GM20431 (cell line): Measurements from ENCODE around the gene CLDN4.
"Not testable (repeated sequence)": the region's sequence is repeated elsewhere in the genome, so short reads cannot be mapped to it uniquely, and the experiment has no call there.

ENCODE experiments used
- in situ Hi-C: fragments of 300-500 bp; cut with MseI, MboI; formaldehyde crosslinking; loops from one replicate; pipeline ENCODE4 v1.15.0; 2020; ENCODE audit warnings: low sequenced_read_pairs; ENCODE audit not compliant: unreplicated experiment

Gene CLDN4

DNA sequence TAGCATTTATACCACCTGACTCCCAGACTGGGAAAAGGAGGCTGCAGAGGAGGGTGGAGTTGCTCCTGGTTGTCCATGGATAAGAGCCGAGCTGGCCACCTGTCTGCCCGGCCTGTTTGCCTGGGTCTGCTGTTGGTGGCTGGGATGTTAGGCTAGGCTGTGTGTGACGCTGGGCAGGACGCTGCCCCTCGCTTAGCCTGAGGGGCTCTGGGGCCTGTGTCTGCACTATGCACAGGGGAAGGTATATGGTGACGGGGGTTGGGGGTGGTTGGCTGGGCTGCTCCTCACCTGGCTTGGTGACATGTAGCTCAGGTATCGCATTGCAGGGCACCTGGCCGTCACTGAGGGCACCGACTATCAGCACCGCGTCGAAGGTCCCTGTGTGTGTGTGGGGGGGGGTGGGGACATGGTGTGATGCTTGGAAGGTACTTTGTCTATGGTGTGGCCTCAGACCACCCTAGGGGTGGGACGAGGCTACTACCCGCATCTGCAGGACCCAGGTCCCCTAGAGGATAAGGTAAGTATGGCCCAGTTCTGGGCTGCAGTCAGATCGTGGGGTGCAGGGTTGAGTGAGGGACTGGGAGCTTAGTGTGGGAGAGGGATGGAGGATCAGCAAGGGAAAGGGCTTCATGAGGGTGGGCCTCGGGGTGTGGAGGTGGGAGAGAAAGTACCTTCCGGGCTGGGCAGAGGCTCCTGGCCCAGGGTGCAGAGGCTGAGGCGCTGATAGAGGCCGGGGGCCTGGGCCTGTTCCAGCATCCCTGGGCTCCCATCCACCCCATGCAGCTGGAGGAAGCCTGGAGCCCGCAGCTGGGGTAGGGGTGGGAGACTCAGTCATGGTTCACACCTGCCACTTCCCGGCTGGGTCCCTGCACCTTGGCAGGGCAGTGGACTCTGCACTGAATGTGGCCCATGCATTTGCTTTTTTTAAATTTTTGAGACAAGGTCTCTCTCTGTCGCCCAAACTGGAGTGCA lies 9.2 kb downstream of the CLDN4 start:
- in situ Hi-C loops, result no loop called here

DNA sequence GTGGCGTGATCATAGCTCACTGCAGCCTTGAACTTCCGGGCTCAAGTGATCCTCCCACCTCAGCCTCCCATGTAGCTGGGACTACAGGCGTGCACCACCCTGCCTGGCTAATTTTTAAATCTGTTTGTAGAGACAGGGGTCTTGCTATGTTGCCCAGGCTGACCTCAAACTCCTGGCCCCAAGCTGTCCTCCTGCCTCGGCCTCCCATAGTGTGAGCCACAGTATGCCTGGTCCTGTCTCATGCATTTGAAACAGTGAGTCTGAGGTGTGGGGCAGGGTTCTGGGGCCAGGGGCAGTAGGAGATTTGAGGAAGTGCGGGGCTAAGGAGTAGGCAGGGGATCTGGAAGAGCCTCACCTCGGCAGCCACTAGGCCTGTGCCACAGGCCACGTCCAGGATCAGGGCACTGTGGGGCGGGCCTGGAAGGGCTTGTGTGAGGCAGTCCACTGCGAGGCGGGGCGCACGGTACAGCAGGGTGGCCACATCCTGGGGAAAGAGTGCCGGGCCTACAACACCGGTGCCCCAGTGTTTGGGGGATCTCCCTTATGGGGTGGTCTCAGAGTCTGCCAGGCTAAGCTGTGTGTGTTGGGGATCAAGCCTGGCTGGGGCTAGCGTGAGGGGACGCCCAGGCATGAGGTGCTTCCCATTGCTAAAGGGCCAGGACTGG lies 10.1 kb downstream of the CLDN4 start:
- in situ Hi-C loops, result no loop called here

DNA sequence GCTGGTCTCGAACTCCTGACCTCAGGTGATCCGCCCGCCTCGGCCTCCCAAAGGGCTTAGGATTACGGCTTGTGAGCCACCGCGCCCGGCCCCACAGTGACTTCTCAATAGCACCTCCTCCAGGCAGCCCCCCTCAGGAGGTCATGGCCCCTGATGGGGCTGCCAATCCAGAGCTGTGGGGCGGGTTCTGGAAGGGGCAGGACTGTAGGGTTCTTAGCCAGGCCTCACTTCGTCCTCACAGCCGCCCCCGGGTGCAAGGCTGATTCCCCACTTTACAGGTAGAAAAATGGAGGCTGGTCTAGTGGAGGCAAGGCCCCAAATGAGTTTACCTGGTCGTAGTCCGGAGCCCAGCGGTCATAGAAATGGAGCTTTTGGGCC lies 10.9 kb downstream of the CLDN4 start:
- in situ Hi-C loops, result no loop called here

DNA sequence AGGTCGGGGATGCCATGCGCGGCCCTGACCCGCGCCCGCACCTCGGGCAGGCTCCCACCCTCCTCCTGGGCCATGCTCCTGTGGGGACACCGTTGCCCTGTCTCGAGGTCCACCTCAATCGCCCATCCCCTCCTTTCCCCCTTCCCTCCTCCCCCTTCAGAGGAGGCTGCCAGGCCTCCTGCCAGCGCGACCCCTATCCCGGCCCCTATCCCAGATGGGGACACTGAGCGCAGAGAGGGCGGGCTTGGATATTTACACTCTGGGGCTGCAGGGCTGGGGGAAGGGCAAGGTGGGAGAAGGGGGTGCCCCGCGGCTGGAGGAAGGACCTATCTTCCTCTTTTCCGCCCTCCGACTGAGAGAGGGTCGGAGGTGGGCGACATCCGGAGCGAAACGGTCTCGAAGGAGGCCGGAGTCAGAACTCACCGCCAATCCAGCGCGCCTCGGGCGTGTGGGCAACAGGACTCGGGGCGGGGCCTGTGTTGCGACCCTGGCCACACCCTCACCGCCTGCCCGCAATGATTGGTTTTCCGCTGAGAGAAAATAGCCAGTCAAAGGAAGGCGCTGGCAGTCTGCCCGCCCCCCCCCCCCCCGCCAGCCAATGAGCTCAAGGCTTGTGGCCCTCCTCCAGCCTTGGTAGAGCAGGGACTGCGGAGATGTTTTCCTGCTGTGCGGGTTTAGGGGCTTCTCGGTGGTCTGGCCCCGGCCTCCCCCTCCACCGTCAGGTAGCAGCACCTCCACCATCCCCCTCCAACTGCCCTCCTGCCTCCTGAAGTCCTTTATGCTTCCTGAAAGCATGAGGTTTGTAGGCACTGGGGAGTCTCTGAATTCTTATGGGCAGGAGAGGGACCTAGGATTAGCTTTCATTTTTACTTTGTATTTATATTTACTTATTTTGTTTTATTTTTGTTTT lies 11.5 kb downstream of the CLDN4 start, which contains the start of gene METTL27:
Gene METTL27, minus strand, starts transcription at position 450 of the 910 bp plus-strand sequence. Its CDS starts 376 bp downstream, at position 74.
- in situ Hi-C loops, result no loop called here

DNA sequence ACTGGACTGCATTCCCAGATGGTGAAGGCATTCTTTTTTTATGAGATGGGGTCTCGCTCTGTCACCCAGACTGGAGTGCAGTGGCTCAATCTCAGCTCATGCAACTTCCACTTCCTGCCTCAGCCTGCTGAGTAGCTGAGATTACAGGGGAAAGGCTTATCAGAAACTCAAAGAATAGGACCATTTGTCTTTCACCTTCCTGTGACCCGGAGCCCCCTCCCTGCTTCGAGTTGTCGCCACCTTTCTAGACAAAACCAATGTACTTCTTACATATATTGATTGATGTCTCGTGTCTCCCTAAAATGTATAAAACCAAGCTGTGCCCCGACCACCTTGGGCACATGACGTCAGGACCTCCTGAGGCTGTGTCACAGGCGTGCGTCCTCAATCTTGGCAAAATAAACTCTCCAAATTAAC lies 13.3 kb downstream of the CLDN4 start:
- in situ Hi-C loops, result no loop called here

DNA sequence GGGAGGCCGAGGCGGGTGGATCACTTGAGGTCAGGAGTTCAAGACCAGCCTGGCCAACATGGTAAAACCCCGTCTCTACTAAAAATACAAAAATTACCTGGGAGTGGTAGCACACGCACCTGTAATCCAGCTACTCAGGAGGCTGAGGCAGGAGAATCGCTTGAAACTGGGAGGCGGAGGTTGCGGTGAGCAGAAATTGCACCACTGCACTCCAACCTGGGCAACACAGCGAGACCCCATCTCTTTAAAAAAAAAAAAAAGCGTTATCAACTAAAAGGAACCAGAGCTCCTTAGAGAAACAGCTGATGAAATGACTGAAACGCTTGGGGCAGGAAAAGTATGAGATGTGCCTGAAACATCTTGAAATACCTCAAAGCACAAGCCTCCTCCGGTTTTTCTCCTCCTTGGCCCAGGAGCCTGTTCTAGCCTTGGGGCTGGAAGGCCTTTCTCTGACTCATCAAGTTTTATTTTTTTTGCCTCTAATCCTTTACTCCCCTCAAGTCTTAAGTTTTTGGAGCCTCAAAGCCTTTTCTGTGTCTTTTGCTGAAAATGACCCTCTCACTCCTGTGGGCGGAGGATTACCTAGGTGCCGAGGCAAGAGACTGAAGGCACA lies 14.2 kb downstream of the CLDN4 start:
- in situ Hi-C loops, result no loop called here

DNA sequence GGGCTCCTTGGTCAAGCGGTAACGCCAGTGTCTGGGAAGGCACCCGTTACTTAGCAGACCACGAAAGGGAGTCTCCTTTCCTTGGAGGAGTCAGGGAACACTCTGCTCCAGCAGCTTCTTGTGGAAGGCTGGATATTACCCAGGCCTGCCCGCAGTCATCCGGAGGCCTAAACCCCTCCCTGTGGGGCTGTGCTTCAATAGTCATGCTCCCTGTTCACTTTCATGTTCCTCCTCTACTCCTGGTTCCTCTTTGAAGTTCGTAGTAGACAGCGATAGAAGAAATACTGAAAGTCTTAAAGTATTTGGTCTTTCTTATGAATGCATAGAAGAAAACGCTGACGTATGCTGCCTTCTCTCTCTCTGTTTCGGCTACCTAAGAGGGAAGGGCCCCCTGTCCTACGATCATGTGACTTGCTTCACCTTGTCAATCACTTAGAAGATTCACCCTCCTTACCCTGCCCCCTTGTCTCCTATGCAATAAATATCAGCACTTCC lies 15.0 kb downstream of the CLDN4 start:
- in situ Hi-C loops, result not testable (repeated sequence)

DNA sequence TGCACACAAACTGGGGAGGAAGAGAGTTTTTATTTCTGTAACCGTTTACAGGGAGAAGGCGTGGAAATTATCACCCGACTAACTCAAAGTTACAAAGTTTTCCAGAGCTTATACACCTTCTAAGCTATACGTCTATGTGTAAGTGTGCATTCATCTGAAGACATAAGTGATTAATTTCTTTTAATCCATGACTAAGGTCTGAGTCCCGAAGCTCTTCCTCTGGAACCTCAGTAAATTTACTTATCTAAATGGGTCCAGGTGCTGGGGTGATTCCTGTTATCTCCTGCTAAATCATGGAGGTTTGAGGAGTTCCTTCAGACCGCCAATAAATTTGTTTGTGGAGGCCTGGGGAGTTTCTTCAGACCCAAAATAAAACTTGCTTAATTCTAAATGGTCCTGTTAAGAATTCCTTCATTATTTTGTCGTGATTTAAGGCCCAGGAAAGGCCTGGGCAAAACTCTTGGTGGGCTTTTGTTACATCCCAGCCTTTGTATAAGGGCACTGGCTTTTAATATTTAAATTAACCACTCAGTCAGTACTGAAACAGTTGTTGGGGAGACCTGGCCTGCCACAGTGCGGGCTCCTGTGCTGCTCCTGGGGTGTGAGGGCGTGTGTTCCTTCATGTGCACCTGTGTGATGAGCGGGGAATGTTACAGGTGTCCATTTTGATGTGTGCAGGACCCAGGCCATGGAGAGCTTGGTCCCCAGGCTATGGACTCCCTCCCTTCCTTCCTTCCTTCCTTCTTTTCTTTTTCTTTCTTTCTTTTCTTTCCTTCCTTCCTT lies 17.3 kb downstream of the CLDN4 start:
- in situ Hi-C loops, result no loop called here

DNA sequence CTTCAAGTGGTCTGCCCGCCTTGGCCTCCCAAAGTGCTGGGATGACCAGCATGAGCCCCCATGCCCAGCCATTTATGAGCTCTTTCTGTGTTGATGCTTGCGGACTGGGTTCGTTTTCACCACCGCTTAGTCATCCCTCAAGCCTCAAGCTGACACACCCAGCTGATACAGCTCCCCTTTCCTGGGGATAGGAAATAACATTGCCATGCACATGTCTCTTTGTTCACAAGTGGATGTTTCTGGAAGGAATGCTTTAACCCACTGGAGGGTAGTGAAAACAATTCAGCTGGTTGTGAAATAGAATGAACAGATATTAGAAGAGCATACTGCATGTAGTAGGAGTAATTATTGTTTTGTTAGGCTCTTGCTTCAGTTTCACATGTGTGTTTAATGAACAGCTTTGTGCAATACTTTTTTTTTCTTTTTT lies 20.0 kb downstream of the CLDN4 start:
- in situ Hi-C loops, result no loop called here

DNA sequence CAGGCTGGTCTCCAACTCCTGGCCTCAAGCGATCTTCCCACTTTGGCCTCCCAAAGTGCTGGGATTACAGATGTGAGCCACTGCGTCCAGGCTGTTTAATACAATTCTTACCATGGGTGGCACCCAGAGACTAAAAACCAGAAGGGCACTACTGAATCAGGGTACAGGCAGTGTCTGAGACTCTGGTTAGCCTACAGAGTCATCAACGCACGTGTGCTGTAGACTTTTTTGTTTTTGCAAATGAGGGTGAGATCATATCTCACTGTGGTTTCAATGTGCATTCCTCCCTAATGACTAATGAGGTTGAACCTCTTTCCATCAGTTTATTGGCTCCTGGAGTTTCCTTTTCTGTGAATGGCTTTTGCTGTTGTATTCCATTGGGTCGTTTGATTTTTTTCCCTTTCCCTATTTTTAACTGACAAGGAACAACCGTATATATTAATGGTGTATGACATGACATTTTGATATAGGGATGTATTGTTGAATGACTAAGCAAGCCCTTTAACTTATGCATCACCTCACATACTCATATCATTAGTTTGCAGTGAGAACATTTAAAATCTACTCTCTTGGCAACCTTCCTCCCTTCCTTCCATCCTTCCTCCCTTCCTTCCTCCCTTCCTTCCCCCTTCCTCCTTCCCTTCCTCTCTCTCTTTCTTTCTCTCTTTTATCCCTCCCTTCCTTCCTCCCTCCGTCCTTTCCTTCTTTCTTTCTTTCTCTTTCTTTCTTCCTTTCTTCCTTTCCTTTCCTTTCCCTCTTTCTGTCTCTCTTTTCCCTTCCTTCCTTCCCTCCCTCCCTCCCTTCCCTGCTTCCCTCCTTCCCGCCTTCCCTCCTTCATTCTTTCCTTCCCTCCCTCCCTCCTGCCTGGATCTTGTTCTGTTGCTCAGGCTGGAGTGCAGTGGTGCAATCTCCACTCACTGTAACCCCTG lies 20.9 kb downstream of the CLDN4 start:
- in situ Hi-C loops, result no loop called here

DNA sequence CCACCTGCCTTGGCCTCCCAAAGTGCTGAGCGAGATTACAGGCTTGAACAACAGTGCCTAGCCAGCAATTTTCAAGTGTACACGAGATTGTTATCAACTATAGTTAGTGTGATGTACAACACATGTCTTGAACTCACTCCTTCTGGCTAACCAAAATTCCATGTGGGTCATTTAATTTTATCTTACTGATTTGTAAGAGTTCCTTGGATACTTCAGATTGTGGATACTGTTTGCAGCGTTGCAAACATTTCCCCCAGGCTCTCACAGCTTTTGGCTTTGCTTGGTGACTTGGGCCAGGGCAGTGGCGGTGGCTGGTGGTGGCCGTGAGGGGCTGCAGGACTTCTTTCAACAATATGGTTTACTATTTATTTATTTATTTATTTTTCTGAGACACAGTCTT lies 21.7 kb downstream of the CLDN4 start:
- in situ Hi-C loops, result no loop called here

DNA sequence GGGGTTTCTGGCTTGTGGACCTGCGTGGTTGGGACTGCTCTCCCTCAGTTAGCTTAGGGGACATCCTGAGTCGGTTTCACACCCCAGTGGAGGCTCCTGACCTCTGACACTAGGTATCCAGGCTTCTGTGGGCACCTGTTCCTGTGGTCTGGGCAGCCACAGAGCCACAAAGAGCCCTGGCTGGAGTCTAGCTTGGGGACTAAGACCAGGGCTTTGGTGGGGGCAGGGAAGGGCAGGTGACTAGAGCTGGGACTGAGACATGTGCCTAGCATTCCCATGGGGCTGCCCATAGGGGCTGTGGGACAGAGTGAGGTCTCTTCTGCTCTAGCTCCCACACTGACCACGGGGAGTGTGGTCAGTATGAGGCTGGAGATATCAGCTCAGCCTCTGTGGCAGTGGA lies 26.1 kb downstream of the CLDN4 start:
- in situ Hi-C loops, result no loop called here

DNA sequence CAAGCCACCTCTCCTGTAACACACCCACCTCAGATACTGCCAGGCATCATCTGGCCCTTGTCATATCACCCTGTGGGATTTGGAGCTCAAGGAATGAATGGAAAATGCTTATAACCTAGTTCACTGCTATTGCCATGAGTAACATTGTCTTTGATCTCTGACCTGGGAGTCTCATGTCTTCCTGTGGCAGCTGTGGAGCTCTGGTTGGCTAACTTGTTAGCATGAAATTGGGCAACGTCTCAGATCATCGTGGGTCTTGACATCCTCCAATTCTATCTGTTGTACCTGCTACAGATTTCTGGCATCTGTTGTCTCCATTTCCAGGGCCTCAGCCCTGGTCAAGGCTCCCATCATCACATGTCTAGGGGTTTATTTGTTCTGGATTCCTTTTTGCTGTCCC lies 28.0 kb downstream of the CLDN4 start:
- in situ Hi-C loops, result no loop called here

DNA sequence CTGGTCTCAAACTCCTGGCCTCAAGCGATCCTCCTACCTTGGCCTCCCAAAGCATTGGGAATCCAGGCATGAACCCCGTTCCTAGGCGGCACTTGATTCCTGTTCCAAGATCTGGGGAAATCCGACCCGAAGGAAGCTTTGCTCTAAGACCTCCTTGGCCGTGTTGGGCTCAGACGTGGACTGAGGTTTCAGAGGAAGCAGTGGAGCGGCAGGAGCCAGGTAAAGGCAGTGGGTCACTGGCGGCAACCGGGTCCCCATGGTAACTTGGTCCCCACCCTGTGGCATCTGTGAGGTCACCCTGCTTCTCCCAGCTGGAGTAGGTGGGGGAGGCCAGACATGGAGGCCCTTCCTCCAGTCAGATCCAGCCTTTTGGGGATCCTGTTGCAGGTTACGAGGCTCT lies 30.1 kb downstream of the CLDN4 start, which contains the start of gene TMEM270:
Gene TMEM270, plus strand, starts transcription at position 301 of the 400 bp plus-strand sequence. Its CDS starts 36 bp downstream, at position 337.
- in situ Hi-C loops, result no loop called here

DNA sequence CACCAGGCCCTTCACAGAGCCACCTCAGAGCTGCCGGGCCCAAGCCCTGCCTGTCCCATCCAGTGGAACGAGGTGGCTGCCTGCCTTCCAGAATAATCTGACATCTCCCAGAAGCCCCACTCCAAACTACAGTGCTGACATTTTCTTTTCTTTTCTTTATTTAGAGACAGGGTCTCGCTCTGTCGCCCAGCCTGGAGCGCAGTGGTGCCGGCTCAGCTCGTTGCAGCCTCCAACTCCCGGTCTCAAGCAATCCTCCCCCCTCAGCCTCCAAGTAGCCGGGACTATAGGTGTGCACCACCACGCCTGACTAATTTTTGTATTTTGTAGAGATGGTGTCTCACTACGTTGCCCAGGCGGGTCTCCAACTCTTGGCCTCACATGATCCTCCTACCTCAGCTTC lies 30.5 kb downstream of the CLDN4 start:
- in situ Hi-C loops, result no loop called here

DNA sequence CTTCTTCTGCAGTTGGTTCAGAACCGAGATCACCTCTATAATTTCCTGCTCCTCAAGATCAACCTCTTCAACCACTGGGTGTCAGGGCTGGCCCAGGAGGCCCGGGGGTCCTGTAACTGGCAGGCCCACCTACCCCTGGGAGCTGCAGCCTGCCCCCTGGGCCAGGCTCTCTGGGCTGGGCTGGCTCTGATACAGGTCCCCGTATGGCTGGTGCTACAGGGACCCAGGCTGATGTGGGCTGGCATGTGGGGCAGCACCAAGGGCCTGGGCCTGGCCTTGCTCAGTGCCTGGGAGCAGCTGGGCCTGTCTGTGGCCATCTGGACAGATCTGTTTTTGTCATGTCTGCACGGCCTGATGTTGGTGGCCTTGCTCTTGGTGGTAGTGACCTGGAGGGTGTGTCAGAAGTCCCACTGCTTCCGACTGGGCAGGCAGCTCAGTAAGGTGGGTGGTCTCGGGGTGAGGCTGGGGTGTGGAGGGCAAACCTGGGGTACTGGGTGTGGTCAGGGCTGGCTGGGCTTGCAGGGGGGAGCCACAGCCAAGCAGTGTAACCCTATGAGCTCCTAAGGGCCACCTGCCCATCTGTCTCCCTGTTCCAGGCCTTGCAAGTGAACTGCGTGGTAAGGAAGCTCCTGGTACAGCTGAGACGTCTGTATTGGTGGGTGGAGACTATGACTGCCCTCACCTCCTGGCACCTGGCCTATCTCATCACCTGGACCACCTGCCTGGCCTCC lies 34.4 kb downstream of the CLDN4 start:
- in situ Hi-C loops, result no loop called here
